ENCODE results near the gene SLC25A25. TPM values are rescaled to one million over a fixed set of nuclear protein-coding genes. Genes with fewer than 3 reads are reported as not detected.
A peak's percentile ranks its signal among the peaks of the same experiment; 100 is the strongest.

The SLC25A25 gene
- total and polyA plus RNA-seq, 11 donors, result 1.7 to 15.1 (median 6.7) TPM

- ATAC-seq, result no peak
- TF ChIP-seq POLR2A (IDR thresholded peaks at IDR 0.05), result no peak
- no peak for TF ChIP-seq CTCF (IDR thresholded peaks at IDR 0.05)
- no peak overlapping the region for H3K27ac ChIP-seq
Observed at GRCh38 chr9:128114326-128115186, 46.5 kb downstream of the SLC25A25 start.

GRCh38 chr9:128115187-128116103 lies 47.4 kb downstream of the SLC25A25 start:
- Histone ChIP-seq H3K4me3 (no peak overlapping the region), H3K9me3 (no peaks in the 10 kb centered on the region), H3K27ac (no peak overlapping the region), H3K4me1 (peaks cover 0 to 10% (median 6%) of the 10 kb centered on the region in 12 donors), H3K36me3 (peaks cover 0 to 29% (median 16%) of the 10 kb centered on the region in 9 donors), H3K27me3 (no peaks in the 10 kb centered on the region)
- no peak for TF ChIP-seq CTCF (IDR thresholded peaks at IDR 0.05)
- no peak for TF ChIP-seq POLR2A (IDR thresholded peaks at IDR 0.05)
- DNase-seq (peak in 3 of 5 donors; percentile 16 to 33 (median 17)), ATAC-seq (no peak)
- 89 to 94% (median 92%) methylated on average over 17 to 26 of the region's 26 CpGs for WGBS, 4 donors
- intact Hi-C loops (cut with DNase I), result loop anchor here (2.0 to 5.0 kb wide), 5 partner anchors 33 to 173 kb away; no protein-coding TSS in a partner anchor

More at GRCh38 chr9:128114326-128115186, 46.5 kb downstream of the SLC25A25 start:
- peaks cover 0 to 24% (median 11%) of the 10 kb centered on the region in 9 donors for H3K36me3 ChIP-seq
- WGBS, 4 donors, result 83 to 87% (median 85%) methylated on average over 14 to 29 of the region's 29 CpGs
- H3K27me3 ChIP-seq, result no peaks in the 10 kb centered on the region
- H3K9me3 ChIP-seq, result no peaks in the 10 kb centered on the region
- no peak overlapping the region for H3K4me3 ChIP-seq
- DNase-seq, result peak in 3 of 5 donors; percentile 21 to 53 (median 26)
- H3K4me1 ChIP-seq, result peaks cover 0 to 10% (median 6%) of the 10 kb centered on the region in 12 donors
- intact Hi-C loops (cut with DNase I), result loop anchor here in 6 of 10 donors (5.0 kb wide), 3 partner anchors 32 to 172 kb away; no protein-coding TSS in a partner anchor

DNA sequence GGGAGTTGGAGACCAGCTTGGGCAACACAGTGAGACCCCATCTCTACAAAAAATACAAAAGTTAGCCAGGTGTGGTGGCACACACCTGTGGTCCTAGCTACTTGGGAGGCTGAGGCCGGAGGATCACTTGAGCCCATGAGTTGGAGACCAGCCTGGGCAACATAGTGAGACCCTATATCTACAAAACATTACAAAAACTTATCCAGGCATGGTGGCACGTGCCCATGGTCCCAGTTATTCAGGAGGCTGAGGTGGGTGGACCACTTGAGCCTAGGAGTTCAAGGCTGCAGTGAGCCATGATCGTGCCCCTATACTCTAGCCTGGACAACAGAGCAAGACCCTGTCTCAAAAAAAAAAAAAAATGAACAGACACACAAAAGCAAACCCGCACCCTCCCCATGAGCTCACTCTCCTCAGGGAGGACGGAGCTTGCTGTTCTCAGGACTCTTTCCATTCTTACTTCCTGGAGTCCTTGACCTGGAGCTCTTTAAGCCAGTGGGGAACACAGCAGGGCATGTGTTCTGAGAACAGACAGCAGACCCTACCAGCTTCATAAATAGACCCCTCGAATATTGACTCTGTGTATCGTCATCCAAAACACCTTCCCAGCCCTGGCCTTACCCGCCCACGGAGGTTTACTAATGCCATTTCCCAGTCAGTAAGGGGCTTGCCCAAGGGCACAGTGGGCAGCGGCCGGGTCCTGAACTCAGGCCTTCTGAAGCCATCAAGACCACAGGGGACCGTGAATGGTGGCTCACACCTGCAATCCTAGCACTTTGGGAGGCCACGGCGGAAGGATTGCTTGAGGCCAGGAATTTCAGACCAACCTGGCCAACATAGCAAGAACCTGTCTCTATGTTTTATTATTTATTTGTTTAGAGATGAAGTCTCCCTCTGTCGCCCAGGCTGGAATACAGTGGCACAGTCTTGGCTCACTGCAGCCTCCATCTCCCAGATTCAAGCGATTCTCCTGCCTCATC lies 48.4 kb downstream of the SLC25A25 start:
- Histone ChIP-seq H3K27ac (no peak overlapping the region), H3K4me1 (peaks cover 0 to 10% (median 6%) of the 10 kb centered on the region in 12 donors), H3K9me3 (no peaks in the 10 kb centered on the region), H3K36me3 (peaks cover 0 to 37% (median 25%) of the 10 kb centered on the region in 9 donors), H3K4me3 (no peak overlapping the region), H3K27me3 (no peaks in the 10 kb centered on the region)
- intact Hi-C loops (cut with DNase I), result loop anchor here (2.0 to 5.0 kb wide), 5 partner anchors 34 to 174 kb away; no protein-coding TSS in a partner anchor
- TF ChIP-seq POLR2A (IDR thresholded peaks at IDR 0.05) (no peak), CTCF (IDR thresholded peaks at IDR 0.05) (no peak)
- 85 to 91% (median 87%) methylated on average over 14 to 16 of the region's 16 CpGs for WGBS, 4 donors
- DNase-seq, result peak in 3 of 5 donors; percentile 14 to 22 (median 18)
- no peak for ATAC-seq
